CD4-positive, alpha-beta T cell (primary cell): ENCODE data around the gene KYNU. TPM values are rescaled to one million over a fixed set of nuclear protein-coding genes. Genes with fewer than 3 reads are reported as not detected.
"Not testable (repeated sequence)": the region's sequence is repeated elsewhere in the genome, so short reads cannot be mapped to it uniquely, and the experiment has no call there.

Experiments used
- ATAC-seq: fragments of 200-7000 bp; cut with Tn5 transposase; one replicate; pipeline ENCODE4 v1.10.0; 2022; ENCODE audit warnings: mild to moderate bottlenecking; ENCODE audit not compliant: poor library complexity
- CTCF ChIA-PET: fragments of 350-600 bp; sonication (Branson Sonifier 250); formaldehyde crosslinking; loops from one replicate; lab custom pipeline; 2021; ENCODE audit warnings: antibody characterized with exemption, inconsistent platforms; lab: Charles Lee
- POLR2A ChIA-PET: fragments of 350-600 bp; sonication (Branson Sonifier 250); formaldehyde crosslinking; loops from one replicate; lab custom pipeline; 2021; ENCODE audit warnings: antibody characterized with exemption, inconsistent platforms; lab: Charles Lee
- DNase-seq, 14 experiments: peaks; one replicate each; pipeline ENCODE4 v3.0.0-alpha.2; 2013 to 2020; ENCODE audit warnings: mixed read lengths in 2 of 14
- H3K27ac ChIP-seq, 2 donors: one replicate each; pipeline versions ENCODE4 v1.5.1 to v1.7.0; 2013; ENCODE audit warnings: low read length in 2 of 2, low read depth in 1 of 2, mild to moderate bottlenecking in 1 of 2
- H3K27me3 ChIP-seq, 2 experiments: 1 replicate in 1 of 2; 2 replicates in 1 of 2; pipeline versions ENCODE4 v1.6.1 to v1.7.0; 2013; ENCODE audit warnings: low read length in 2 of 2, control low read depth in 1 of 2, mild to moderate bottlenecking in 1 of 2, moderate library complexity in 1 of 2; ENCODE audit not compliant: insufficient read depth in 2 of 2, control insufficient read depth in 1 of 2
- H3K36me3 ChIP-seq: one replicate; pipeline ENCODE4 v1.6.1; 2013; ENCODE audit warnings: low read length, control low read depth; ENCODE audit not compliant: insufficient read depth
- H3K4me1 ChIP-seq: one replicate; pipeline ENCODE4 v1.6.1; 2013; ENCODE audit warnings: low read length, control low read depth; ENCODE audit not compliant: insufficient read depth
- H3K4me3 ChIP-seq: one replicate; pipeline ENCODE4 v1.5.1; 2013; ENCODE audit warnings: mild to moderate bottlenecking, low read length, moderate library complexity
- H3K9me3 ChIP-seq, 2 experiments: 1 replicate in 1 of 2; 2 replicates in 1 of 2; pipeline versions ENCODE4 v1.6.1 to v1.7.0; 2013; ENCODE audit warnings: low read length in 2 of 2, mild to moderate bottlenecking in 2 of 2, control low read depth in 1 of 2, moderate library complexity in 1 of 2; ENCODE audit not compliant: control insufficient read depth in 1 of 2, insufficient read depth in 1 of 2
- H3K27ac Mint-ChIP-seq: one replicate; pipeline ENCODE4 v1.8.0; 2020; ENCODE audit warnings: mixed read lengths
- H3K27me3 Mint-ChIP-seq: one replicate; pipeline ENCODE4 v1.8.0; 2021; ENCODE audit warnings: mixed read lengths
- H3K36me3 Mint-ChIP-seq: one replicate; pipeline ENCODE4 v1.8.0; 2021; ENCODE audit warnings: low read depth, mixed read lengths
- H3K4me1 Mint-ChIP-seq: one replicate; pipeline ENCODE4 v1.8.0; 2021; ENCODE audit warnings: low read depth, mixed read lengths
- H3K4me3 Mint-ChIP-seq: one replicate; pipeline ENCODE4 v1.8.0; 2020; ENCODE audit warnings: mild to moderate bottlenecking, mixed read lengths
- H3K9me3 Mint-ChIP-seq: one replicate; pipeline ENCODE4 v1.8.0; 2020; ENCODE audit warnings: mixed read lengths
- intact Hi-C, 2 experiments: fragments of 100-400 bp; cut with DNase I in 1 of 2; cut with micrococcal nuclease in 1 of 2; formaldehyde crosslinking; loops; one replicate each; pipeline versions ENCODE4 v1.15.1 to v1.9.0; 2023 to 2025; cut with DNase I, micrococcal nuclease
- total RNA-seq, 174 experiments: library from RNA in 2 of 174; stranded (reverse) in 2 of 174; gene quantifications; one replicate each; pipeline ENCODE4 v1.2.3 and lab custom pipeline; 2021 to 2026
- TF ChIP-seq, protein P1 (sequence below): fragments of 200-600 bp; IDR thresholded peaks from one replicate; pipeline ENCODE4 v1.8.0; 2022; ENCODE audit warnings: antibody characterized with exemption, mild to moderate bottlenecking

Gene KYNU
- total RNA-seq, 2 experiments from 2014 or later: 0.38 to 0.50 TPM

DNA sequence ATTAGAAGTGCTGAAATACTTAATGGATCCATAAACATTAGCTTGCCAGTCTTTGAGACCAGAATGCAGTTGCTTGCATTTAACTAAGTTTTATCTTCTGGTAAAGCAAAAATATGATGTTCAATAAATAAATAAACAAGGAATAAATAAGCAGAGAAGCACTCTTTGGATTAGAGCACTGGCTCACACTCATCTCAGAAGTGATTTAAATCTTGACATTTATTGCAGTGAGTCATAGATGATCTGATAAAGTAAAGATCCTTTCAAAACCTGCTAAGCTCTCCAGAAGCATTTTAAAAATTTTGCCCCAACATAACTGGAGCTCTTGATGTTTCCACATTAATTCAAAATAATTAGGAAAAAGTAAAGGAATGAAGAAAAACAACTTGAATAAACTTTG lies 66.8 kb downstream of the KYNU start:
- no peaks in the 10 kb centered on the region for H3K4me1 ChIP-seq
- H3K9me3 ChIP-seq: peaks cover 0 to 5% of the 10 kb centered on the region in 2 experiments
- H3K9me3 Mint-ChIP-seq: no peaks in the 10 kb centered on the region
- ATAC-seq: no peak
- ChIA-PET POLR2A (no interaction called here), CTCF (interaction anchor here (1.2 kb wide), 1 partner anchor 11 kb away, joined by 3 read pairs; no protein-coding TSS in a partner anchor)
- H3K27ac ChIP-seq: no peak overlapping the region
- no peaks in the 10 kb centered on the region for H3K4me1 Mint-ChIP-seq
- H3K4me3 ChIP-seq: no peak overlapping the region
- H3K27me3 Mint-ChIP-seq: no peaks in the 10 kb centered on the region
- TF ChIP-seq, protein P1, sequence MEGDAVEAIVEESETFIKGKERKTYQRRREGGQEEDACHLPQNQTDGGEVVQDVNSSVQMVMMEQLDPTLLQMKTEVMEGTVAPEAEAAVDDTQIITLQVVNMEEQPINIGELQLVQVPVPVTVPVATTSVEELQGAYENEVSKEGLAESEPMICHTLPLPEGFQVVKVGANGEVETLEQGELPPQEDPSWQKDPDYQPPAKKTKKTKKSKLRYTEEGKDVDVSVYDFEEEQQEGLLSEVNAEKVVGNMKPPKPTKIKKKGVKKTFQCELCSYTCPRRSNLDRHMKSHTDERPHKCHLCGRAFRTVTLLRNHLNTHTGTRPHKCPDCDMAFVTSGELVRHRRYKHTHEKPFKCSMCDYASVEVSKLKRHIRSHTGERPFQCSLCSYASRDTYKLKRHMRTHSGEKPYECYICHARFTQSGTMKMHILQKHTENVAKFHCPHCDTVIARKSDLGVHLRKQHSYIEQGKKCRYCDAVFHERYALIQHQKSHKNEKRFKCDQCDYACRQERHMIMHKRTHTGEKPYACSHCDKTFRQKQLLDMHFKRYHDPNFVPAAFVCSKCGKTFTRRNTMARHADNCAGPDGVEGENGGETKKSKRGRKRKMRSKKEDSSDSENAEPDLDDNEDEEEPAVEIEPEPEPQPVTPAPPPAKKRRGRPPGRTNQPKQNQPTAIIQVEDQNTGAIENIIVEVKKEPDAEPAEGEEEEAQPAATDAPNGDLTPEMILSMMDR: no peak
- no peaks in the 10 kb centered on the region for H3K36me3 ChIP-seq
- no peak overlapping the region for H3K4me3 Mint-ChIP-seq
- peaks cover 0 to 3% of the 10 kb centered on the region in 2 experiments for H3K27me3 ChIP-seq
- H3K36me3 Mint-ChIP-seq: no peaks in the 10 kb centered on the region
- no peak overlapping the region for H3K27ac Mint-ChIP-seq
- DNase-seq: no peak
- intact Hi-C loops: no loop called here

- DNase-seq (no peak), ATAC-seq (no peak)
- no peak overlapping the region for H3K27ac Mint-ChIP-seq
- intact Hi-C loops: no loop called here
- H3K4me3 Mint-ChIP-seq: no peak overlapping the region
- no peaks in the 10 kb centered on the region for H3K36me3 ChIP-seq
- H3K27ac ChIP-seq: no peak overlapping the region
- POLR2A ChIA-PET: no interaction called here
- no peaks in the 10 kb centered on the region for H3K4me1 ChIP-seq
- H3K4me3 ChIP-seq: no peak overlapping the region
- CTCF ChIA-PET: interaction anchor here (1.2 kb wide), 1 partner anchor 10 kb away, joined by 3 read pairs; no protein-coding TSS in a partner anchor
- no peaks in the 10 kb centered on the region for H3K36me3 Mint-ChIP-seq
- H3K9me3 ChIP-seq: peaks cover 0 to 8% of the 10 kb centered on the region in 2 experiments
- H3K27me3 ChIP-seq: peaks cover 0 to 3% of the 10 kb centered on the region in 2 experiments
- no peaks in the 10 kb centered on the region for H3K9me3 Mint-ChIP-seq
- peaks cover under 1% of the 10 kb centered on the region for H3K27me3 Mint-ChIP-seq
- H3K4me1 Mint-ChIP-seq: no peaks in the 10 kb centered on the region
- TF ChIP-seq, protein P1: no peak
Observed at GRCh38 chr2:142944721-142945120, 67.3 kb downstream of the KYNU start.

GRCh38 chr2:142946941-142947340 lies 69.5 kb downstream of the KYNU start:
- H3K27me3 ChIP-seq: peaks cover 0 to 3% of the 10 kb centered on the region in 2 experiments
- TF ChIP-seq, protein P1: no peak
- Mint-ChIP-seq H3K36me3 (no peaks in the 10 kb centered on the region), H3K9me3 (no peaks in the 10 kb centered on the region), H3K27ac (no peak overlapping the region), H3K4me3 (no peak overlapping the region), H3K4me1 (no peaks in the 10 kb centered on the region), H3K27me3 (peaks cover 6% of the 10 kb centered on the region)
- no peak overlapping the region for H3K4me3 ChIP-seq
- no peak for DNase-seq
- no peak for ATAC-seq
- H3K9me3 ChIP-seq: peaks cover 0 to 8% of the 10 kb centered on the region in 2 experiments
- intact Hi-C loops: no loop called here
- H3K4me1 ChIP-seq: no peaks in the 10 kb centered on the region
- no peaks in the 10 kb centered on the region for H3K36me3 ChIP-seq
- CTCF ChIA-PET: no interaction called here
- no peak overlapping the region for H3K27ac ChIP-seq
- POLR2A ChIA-PET: no interaction called here

DNA sequence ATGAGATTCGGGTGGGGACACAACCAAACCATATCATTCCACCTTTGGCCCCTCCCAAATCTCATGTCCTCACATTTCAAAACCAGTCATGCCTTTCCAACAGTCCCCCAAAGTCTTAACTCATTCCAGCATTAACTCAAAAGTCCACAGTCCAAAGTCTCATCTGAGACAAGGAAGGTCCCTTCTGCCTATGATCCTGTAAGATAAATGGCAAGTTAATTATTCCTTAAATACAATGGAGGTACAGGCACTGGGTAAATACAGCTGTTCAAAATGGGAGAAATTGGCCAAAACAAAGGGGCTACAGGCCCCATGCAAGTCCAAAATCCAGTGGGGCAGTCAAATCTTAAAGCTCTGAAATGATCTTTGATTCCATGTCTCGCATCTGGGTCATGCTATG lies 71.3 kb downstream of the KYNU start:
- DNase-seq, H3K36me3 Mint-ChIP-seq, H3K4me1 ChIP-seq, H3K27me3 ChIP-seq, H3K27me3 Mint-ChIP-seq, H3K36me3 ChIP-seq, H3K27ac Mint-ChIP-seq, H3K4me3 Mint-ChIP-seq, H3K9me3 ChIP-seq, H3K4me3 ChIP-seq, H3K9me3 Mint-ChIP-seq, H3K4me1 Mint-ChIP-seq, intact Hi-C loops, POLR2A ChIA-PET, CTCF ChIA-PET, ATAC-seq, H3K27ac ChIP-seq: not testable (repeated sequence)

DNA sequence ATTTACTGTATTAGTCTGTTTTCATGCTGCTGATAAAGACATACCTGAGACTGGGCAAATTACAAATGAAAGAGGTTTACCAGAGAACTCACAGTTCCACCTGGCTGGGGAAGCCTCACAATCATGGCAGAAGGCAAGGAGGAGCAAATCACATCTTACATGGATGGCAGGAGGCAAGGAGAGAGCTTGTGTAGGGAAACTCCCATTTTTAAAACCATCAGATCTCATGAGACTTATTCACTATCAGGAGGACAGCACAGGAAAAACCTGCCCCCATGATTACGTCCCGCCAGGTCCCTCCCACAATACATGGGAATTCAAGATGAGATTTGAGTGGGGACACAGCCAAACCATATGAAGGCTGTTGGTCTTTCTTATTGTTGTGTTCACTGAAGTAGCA lies 72.9 kb downstream of the KYNU start:
- POLR2A ChIA-PET, DNase-seq, H3K4me3 ChIP-seq, H3K4me1 Mint-ChIP-seq, intact Hi-C loops, H3K36me3 ChIP-seq, ATAC-seq, H3K27me3 Mint-ChIP-seq, H3K27me3 ChIP-seq, CTCF ChIA-PET, H3K36me3 Mint-ChIP-seq, H3K9me3 ChIP-seq, H3K27ac ChIP-seq, H3K4me3 Mint-ChIP-seq, H3K4me1 ChIP-seq, H3K9me3 Mint-ChIP-seq, H3K27ac Mint-ChIP-seq: not testable (repeated sequence)
